ENCODE data around the gene AMY2A.
"Not testable (repeated sequence)": the region's sequence is repeated elsewhere in the genome, so short reads cannot be mapped to it uniquely, and the experiment has no call there.

AMY2A gene

GRCh38 chr1:103655460-103655859 lies 38.2 kb downstream of the AMY2A start, which contains the start of gene AMY1A:
Gene AMY1A, plus strand, starts transcription at chr1:103655760. Its CDS starts 571 bp downstream, at chr1:103656331.
- H3K36me3 Mint-ChIP-seq (ENCODE audit: low read depth); H3K27ac Mint-ChIP-seq; H3K4me1 Mint-ChIP-seq (ENCODE audit: low read depth); H3K4me3 Mint-ChIP-seq; H3K9me3 Mint-ChIP-seq; H3K27me3 Mint-ChIP-seq (ENCODE audit: low read depth): not testable (repeated sequence)
